ENCODE data around the gene ITGA5.

DNA sequence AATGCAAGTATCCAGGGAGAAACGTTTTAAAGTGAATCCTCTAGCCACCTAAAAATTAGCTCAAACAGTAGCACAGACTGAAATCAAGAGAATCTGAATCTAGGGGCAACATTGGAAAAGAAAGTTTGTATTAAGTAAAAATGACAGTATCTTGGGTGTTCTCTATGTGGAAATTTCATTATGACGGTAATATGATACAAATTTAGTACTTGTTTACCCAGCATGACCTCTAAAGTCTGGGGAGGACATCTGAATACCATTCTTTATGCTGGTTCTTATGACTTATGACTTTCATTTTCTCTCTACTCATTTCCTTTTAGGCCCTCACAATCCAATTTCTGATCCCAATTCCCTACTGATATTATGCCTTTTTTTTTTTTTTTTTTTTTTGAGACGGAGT, 40.3 kb upstream of the ITGA5 start:
- TF ChIP-seq CTCF (IDR thresholded peaks at IDR 0.05; ENCODE audit: low read depth, low read length, poor library complexity, severe bottlenecking) (no peak), EZH2phosphoT487 (IDR thresholded peaks at IDR 0.05; ENCODE audit: borderline replicate concordance, low read length) (no peak)
